Posterior vena cava (tissue), 2 donors: ENCODE data around the gene RADIL. TPM values are rescaled to one million over a fixed set of nuclear protein-coding genes. Genes with fewer than 3 reads are reported as not detected.

ENCODE experiments used
- DNase-seq: peaks from one replicate; pipeline ENCODE4 v3.0.0-alpha.2; 2020; ENCODE audit warnings: low spot score
- intact Hi-C, 2 donors: fragments of 100-400 bp; cut with DNase I; formaldehyde crosslinking; loops; one replicate each; pipeline versions ENCODE4 v1.14.1 to v1.14.2; 2022 to 2023
- microRNA-seq, 2 donors: library from miRNA; unstranded; fragments of <30 nt; microRNA quantifications; one replicate each; pipeline ENCODE4 v1.2.0, GENCODE V29; 2020 to 2021; ENCODE audit warnings: borderline microRNAs expressed in 2 of 2
- total RNA-seq, 2 donors: library from RNA; stranded (reverse); fragmentation: NEBNext Ultra II Directional; extraction: Animal tissue kit (Norgen Biotek cat#: 25700); gene quantifications; one replicate each; pipeline ENCODE4 v1.2.1, GENCODE V29; 2021
- donor health status: DM: yes; HTN: yes; CAD: no.
- donor health status: DM: yes; HTN: yes; CAD: no.

The RADIL gene
- total RNA-seq, 2 donors from 2014 or later: 4.3 to 5.0 TPM

GRCh38 chr7:4753598-4754432, 129.7 kb downstream of the RADIL start:
- intact Hi-C loops: loop anchor here (5.0 to 10.0 kb wide), 3 partner anchors 72 to 112 kb away; partner anchors contain the start of gene FOXK1 (in 1 of the 2)
- DNase-seq: peak; percentile 92

GRCh38 chr7:4751398-4751947, 132.0 kb downstream of the RADIL start:
- intact Hi-C loops: loop anchor here (5.0 to 10.0 kb wide), 3 partner anchors 69 to 109 kb away; partner anchors contain the start of gene FOXK1 (in 1 of the 2)
- no peak for DNase-seq

GRCh38 chr7:4749798-4750197, 133.7 kb downstream of the RADIL start:
- no peak for DNase-seq
- intact Hi-C loops: loop anchor here (5.0 to 10.0 kb wide), 3 partner anchors 67 to 107 kb away; partner anchors contain the start of gene FOXK1 (in 2 of the 2)

- intact Hi-C loops: loop anchor here in 1 of 2 donors (5.0 kb wide), 1 partner anchor 67 kb away; the partner anchor contains the start of gene FOXK1
- DNase-seq: no peak
Observed at GRCh38 chr7:4749363-4749762, 134.2 kb downstream of the RADIL start.

Small RNA genes within 50 kb of the gene (microRNA-seq; reads per million reads assigned to microRNA genes)
- 0 reads per million in 2 donors for gene MIR4656

Other genes starting within 250 kb of the RADIL start
- gene FOXK1, start 201.4 kb downstream of the RADIL start, total RNA-seq: 10 to 100 TPM; 30.5 to 32.3 TPM
- 10 to 100 TPM; 27.8 to 29.0 TPM for gene AP5Z1, start 108.1 kb downstream of the RADIL start, total RNA-seq
- under 1 TPM; 0.19 to 0.24 TPM for gene PAPOLB, start 21.7 kb downstream of the RADIL start, total RNA-seq
- not detected for gene MMD2, start 75.5 kb upstream of the RADIL start, total RNA-seq
- gene RBAK, start 162.1 kb upstream of the RADIL start, total RNA-seq: 10 to 100 TPM; 10.9 to 12.6 TPM